ENCODE data around the gene ADAMTS14.

ADAMTS14 gene

DNA sequence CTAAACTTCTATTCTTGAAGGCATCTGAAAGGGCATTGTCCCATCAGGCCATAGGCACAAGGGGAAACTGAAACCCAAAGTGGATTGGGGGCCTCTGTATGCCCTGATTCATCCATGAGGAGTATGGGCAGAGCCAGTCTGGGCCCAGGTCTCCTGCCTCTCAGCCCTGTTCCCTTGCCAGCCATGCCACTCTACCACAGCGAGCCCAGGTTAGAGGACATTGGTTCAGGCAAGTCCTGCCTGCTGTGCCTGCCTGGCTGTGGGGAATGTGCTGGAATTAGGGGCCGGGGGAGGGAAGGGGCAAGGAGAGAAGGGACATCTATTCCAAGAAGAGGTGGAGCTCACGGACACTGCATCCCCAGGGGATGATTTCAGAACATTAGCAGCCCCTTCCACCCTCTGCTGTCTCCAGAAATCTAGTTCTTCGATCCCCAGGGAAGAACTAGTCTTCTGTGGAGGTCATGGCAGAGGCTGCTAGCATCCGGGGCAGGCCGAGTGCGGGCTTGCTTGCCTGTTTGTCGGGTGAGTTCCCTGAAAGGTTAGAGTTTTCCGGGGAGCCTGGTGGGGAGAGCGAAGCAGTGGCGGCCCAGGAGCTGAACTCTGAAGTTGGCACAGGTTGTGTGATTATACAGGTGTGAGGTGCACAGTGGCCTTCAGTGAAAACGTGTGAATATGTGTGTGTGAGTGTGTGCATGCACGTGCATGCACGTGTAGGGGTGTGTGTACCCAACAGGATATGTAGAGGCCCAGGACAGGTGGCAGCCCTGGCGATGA is 75.1 kb downstream of the ADAMTS14 start:
- Histone ChIP-seq H3K9me3 (ENCODE audit: control insufficient read depth, low read length) (no peaks in the 10 kb centered on the region), H3K36me3 (ENCODE audit: control insufficient read depth, insufficient read depth, low read length) (no peaks in the 10 kb centered on the region), H3K9ac (ENCODE audit: low read length) (no peak overlapping the region), H3K27me3 (ENCODE audit: control insufficient read depth, insufficient read depth, low read length) (no peaks in the 10 kb centered on the region), H3K4me3 (ENCODE audit: low read length) (no peak overlapping the region), H3K4me1 (ENCODE audit: control insufficient read depth, insufficient read depth, low read length) (peaks cover 15% of the 10 kb centered on the region)

DNA sequence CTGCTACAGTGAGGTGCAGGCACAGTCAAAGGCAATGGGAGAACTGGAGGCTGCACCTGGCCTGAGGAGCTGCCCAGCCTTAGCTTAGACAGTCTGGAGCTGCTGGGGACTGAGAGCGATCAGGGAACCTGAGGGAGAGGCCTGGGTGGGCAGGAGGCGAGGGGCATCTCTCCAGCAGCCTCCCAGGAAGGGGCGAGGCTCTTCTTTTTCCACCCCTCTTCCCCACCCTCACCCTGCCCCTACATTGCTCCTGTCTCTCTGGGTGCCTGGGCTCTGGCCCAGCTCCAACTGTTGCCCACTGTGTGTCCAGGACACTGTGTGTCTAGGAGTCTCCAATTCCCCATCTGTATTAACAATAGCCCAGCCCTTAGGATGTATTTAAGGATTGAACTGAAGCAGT is 76.0 kb downstream of the ADAMTS14 start:
- no peaks in the 10 kb centered on the region for H3K9me3 ChIP-seq (ENCODE audit: control insufficient read depth, low read length)
- H3K27me3 ChIP-seq (ENCODE audit: control insufficient read depth, insufficient read depth, low read length) = no peaks in the 10 kb centered on the region
- no peaks in the 10 kb centered on the region for H3K36me3 ChIP-seq (ENCODE audit: control insufficient read depth, insufficient read depth, low read length)
- H3K9ac ChIP-seq (ENCODE audit: low read length) = no peak overlapping the region
- H3K4me3 ChIP-seq (ENCODE audit: low read length) = no peak overlapping the region
- peaks cover 8% of the 10 kb centered on the region for H3K4me1 ChIP-seq (ENCODE audit: control insufficient read depth, insufficient read depth, low read length)

DNA sequence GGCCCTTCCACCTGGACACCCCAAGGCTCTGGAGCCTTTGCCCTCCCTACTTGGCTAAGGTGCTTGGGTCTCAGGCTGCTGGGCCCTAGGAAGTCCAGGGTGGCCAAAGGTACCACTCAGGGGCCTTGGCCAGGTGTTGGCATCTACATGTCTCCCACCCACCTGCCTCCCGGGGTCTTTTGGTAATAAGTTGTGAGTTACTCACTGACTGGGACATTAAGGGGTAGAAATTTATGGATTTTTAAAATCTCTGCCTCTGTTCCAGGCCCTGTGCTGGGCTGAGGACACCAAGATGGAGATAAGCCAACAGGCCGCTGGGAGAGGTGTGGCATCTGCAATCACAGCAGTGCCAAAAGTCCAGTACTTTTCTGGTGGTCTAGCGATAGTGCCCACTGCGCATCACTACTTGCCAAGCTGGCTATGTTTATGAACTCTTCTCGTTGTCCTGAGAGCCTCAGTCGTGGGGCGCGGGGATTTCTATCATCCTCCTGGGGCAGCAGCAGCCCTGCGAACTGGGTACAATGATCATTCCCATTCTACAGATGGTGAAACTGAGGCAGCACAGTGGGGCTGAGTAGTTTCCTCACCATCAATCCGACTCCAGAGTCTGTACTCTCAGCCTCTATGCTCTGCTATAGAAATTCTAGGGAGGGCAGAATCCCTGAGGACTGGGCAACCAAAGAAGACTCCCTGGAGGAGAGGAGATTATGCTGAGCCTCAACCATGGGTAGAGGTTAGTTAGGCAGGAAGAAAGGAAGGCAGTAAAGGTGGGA is 76.7 kb downstream of the ADAMTS14 start:
- no peaks in the 10 kb centered on the region for H3K9me3 ChIP-seq (ENCODE audit: control insufficient read depth, low read length)
- H3K27me3 ChIP-seq (ENCODE audit: control insufficient read depth, insufficient read depth, low read length) = no peaks in the 10 kb centered on the region
- H3K4me1 ChIP-seq (ENCODE audit: control insufficient read depth, insufficient read depth, low read length) = peaks cover 1% of the 10 kb centered on the region
- no peaks in the 10 kb centered on the region for H3K36me3 ChIP-seq (ENCODE audit: control insufficient read depth, insufficient read depth, low read length)
- H3K9ac ChIP-seq (ENCODE audit: low read length) = no peak overlapping the region
- no peak overlapping the region for H3K4me3 ChIP-seq (ENCODE audit: low read length)

GRCh38 chr10:70749756-70750155 is 77.5 kb downstream of the ADAMTS14 start:
- Histone ChIP-seq H3K9me3 (ENCODE audit: control insufficient read depth, low read length) (no peaks in the 10 kb centered on the region), H3K4me1 (ENCODE audit: control insufficient read depth, insufficient read depth, low read length) (no peaks in the 10 kb centered on the region), H3K27me3 (ENCODE audit: control insufficient read depth, insufficient read depth, low read length) (no peaks in the 10 kb centered on the region), H3K36me3 (ENCODE audit: control insufficient read depth, insufficient read depth, low read length) (no peaks in the 10 kb centered on the region), H3K4me3 (ENCODE audit: low read length) (no peak overlapping the region), H3K9ac (ENCODE audit: low read length) (no peak overlapping the region)

DNA sequence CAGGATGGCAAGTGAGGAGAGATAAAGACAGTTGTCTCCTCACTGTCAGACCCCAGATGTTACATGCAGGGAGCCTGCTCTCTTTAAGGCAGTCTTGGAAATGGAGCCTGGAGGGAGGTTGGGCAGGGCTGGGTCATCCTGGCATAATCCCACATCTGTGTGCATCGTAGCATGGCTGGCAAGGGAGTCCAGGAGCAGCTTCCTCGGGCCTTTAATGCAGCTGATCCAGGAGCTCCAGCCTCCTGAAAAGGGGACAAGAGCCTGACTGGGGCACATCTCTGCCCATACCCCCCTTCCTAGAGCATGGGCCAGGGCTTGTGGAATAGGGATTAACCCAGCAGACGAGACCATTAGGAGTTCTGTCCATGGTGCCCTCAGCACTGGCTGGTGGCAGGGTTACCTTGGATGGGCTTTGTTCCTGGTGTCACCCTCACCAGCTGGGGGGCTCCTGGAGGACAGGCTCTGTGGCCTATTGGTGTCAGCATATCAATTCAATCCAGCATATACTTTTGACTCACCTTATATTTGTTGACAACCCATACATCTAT is 77.9 kb downstream of the ADAMTS14 start:
- Histone ChIP-seq H3K4me3 (ENCODE audit: low read length) (no peak overlapping the region), H3K4me1 (ENCODE audit: control insufficient read depth, insufficient read depth, low read length) (no peaks in the 10 kb centered on the region), H3K27me3 (ENCODE audit: control insufficient read depth, insufficient read depth, low read length) (no peaks in the 10 kb centered on the region), H3K9me3 (ENCODE audit: control insufficient read depth, low read length) (no peaks in the 10 kb centered on the region), H3K36me3 (ENCODE audit: control insufficient read depth, insufficient read depth, low read length) (no peaks in the 10 kb centered on the region), H3K9ac (ENCODE audit: low read length) (no peak overlapping the region)

- H3K9me3 ChIP-seq (ENCODE audit: control insufficient read depth, low read length) = no peaks in the 10 kb centered on the region
- H3K36me3 ChIP-seq (ENCODE audit: control insufficient read depth, insufficient read depth, low read length) = no peaks in the 10 kb centered on the region
- no peaks in the 10 kb centered on the region for H3K27me3 ChIP-seq (ENCODE audit: control insufficient read depth, insufficient read depth, low read length)
- no peak overlapping the region for H3K9ac ChIP-seq (ENCODE audit: low read length)
- no peak overlapping the region for H3K4me3 ChIP-seq (ENCODE audit: low read length)
- no peaks in the 10 kb centered on the region for H3K4me1 ChIP-seq (ENCODE audit: control insufficient read depth, insufficient read depth, low read length)
These were observed 79.0 kb downstream of the ADAMTS14 start for GRCh38 chr10:70751356-70751755.

DNA sequence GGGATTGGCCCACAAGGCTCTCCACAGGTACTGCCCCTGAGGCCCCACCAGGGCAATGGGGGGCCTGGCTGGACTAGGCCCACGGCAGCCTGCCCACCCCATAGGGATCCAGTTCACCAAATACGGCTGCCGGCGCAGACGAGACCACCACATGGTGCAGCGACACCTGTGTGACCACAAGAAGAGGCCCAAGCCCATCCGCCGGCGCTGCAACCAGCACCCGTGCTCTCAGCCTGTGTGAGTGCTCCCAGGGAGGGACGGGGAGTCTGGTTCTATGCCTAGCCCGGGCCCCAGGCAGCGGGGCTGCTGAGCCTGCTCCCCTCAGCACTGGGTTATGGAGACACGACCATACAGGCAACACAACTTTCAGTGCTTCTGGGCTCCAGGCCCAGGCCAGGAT is 79.7 kb downstream of the ADAMTS14 start:
- Histone ChIP-seq H3K9ac (ENCODE audit: low read length) (no peak overlapping the region), H3K36me3 (ENCODE audit: control insufficient read depth, insufficient read depth, low read length) (no peaks in the 10 kb centered on the region), H3K4me1 (ENCODE audit: control insufficient read depth, insufficient read depth, low read length) (no peaks in the 10 kb centered on the region), H3K27me3 (ENCODE audit: control insufficient read depth, insufficient read depth, low read length) (no peaks in the 10 kb centered on the region), H3K4me3 (ENCODE audit: low read length) (no peak overlapping the region), H3K9me3 (ENCODE audit: control insufficient read depth, low read length) (no peaks in the 10 kb centered on the region)

GRCh38 chr10:70752571-70752970 is 80.3 kb downstream of the ADAMTS14 start:
- no peak overlapping the region for H3K4me3 ChIP-seq (ENCODE audit: low read length)
- no peaks in the 10 kb centered on the region for H3K27me3 ChIP-seq (ENCODE audit: control insufficient read depth, insufficient read depth, low read length)
- H3K36me3 ChIP-seq (ENCODE audit: control insufficient read depth, insufficient read depth, low read length) = no peaks in the 10 kb centered on the region
- no peaks in the 10 kb centered on the region for H3K4me1 ChIP-seq (ENCODE audit: control insufficient read depth, insufficient read depth, low read length)
- H3K9me3 ChIP-seq (ENCODE audit: control insufficient read depth, low read length) = no peaks in the 10 kb centered on the region
- H3K9ac ChIP-seq (ENCODE audit: low read length) = no peak overlapping the region

DNA sequence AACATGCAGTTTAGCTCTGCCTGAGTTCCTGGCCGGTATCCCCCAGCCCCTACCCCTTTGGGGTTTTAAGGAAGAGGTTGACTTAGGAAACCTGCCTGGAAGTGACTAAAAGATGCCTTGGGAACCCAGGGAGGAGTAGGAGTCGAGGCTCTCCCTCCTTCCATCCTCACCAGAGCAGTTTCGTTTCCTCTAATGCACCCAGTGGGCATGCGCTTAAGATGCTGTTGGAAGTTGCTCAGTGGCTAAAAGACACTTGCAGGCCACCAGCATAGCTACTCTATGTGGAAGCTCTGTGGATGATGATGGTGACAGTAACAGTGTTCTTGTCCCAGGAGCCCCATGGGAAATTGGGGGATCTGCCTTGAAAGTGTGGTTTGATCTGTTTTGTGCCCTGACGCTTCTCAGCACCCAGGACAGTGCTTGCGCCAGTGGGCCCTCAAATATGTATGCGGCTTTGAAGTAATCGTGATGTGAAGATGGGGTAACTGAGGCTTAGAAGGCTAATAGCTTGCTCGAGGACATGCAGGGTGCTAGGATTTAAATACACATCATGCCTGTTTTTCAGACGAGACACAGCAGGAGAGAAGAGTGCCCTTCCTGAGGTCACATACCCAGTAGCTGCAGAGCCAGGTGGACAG is 80.8 kb downstream of the ADAMTS14 start:
- no peak overlapping the region for H3K9ac ChIP-seq (ENCODE audit: low read length)
- no peak overlapping the region for H3K4me3 ChIP-seq (ENCODE audit: low read length)
- H3K27me3 ChIP-seq (ENCODE audit: control insufficient read depth, insufficient read depth, low read length) = no peaks in the 10 kb centered on the region
- no peaks in the 10 kb centered on the region for H3K4me1 ChIP-seq (ENCODE audit: control insufficient read depth, insufficient read depth, low read length)
- H3K36me3 ChIP-seq (ENCODE audit: control insufficient read depth, insufficient read depth, low read length) = no peaks in the 10 kb centered on the region
- no peaks in the 10 kb centered on the region for H3K9me3 ChIP-seq (ENCODE audit: control insufficient read depth, low read length)

DNA sequence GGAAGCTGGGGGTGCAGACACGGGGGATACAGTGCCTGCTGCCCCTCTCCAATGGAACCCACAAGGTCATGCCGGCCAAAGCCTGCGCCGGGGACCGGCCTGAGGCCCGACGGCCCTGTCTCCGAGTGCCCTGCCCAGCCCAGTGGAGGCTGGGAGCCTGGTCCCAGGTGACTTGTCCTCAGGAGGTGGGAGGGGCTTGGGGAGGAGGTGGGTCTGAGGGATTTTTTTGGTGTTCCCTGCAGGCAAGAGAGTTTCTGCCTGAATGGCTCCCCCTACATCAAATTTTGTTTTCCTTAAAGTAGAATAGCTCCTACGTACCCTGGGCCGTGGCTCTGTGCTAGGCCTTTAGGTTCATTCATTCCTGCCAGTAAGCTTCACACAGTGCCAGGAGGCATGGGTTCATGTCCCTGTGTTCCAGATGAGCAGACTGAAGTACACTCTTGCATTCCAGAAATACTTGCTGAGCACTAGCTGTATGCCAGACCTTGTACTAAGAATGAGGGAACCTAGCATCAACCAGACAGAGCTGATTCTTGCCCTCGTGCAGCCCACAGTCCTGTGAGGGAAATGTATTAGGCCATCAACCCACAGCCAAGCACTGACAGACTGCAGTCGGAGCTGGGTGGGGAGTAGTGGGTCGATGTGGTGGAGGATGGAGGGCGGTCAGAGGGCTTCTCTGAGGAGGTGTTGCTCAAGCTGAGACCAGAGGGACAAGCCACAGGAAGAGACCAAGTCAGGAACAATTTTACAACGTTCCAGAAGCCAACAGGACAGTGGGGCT is 81.7 kb downstream of the ADAMTS14 start:
- Histone ChIP-seq H3K4me1 (ENCODE audit: control insufficient read depth, insufficient read depth, low read length) (peaks cover 4% of the 10 kb centered on the region), H3K9me3 (ENCODE audit: control insufficient read depth, low read length) (no peaks in the 10 kb centered on the region), H3K36me3 (ENCODE audit: control insufficient read depth, insufficient read depth, low read length) (no peaks in the 10 kb centered on the region), H3K4me3 (ENCODE audit: low read length) (no peak overlapping the region), H3K9ac (ENCODE audit: low read length) (no peak overlapping the region), H3K27me3 (ENCODE audit: control insufficient read depth, insufficient read depth, low read length) (no peaks in the 10 kb centered on the region)

DNA sequence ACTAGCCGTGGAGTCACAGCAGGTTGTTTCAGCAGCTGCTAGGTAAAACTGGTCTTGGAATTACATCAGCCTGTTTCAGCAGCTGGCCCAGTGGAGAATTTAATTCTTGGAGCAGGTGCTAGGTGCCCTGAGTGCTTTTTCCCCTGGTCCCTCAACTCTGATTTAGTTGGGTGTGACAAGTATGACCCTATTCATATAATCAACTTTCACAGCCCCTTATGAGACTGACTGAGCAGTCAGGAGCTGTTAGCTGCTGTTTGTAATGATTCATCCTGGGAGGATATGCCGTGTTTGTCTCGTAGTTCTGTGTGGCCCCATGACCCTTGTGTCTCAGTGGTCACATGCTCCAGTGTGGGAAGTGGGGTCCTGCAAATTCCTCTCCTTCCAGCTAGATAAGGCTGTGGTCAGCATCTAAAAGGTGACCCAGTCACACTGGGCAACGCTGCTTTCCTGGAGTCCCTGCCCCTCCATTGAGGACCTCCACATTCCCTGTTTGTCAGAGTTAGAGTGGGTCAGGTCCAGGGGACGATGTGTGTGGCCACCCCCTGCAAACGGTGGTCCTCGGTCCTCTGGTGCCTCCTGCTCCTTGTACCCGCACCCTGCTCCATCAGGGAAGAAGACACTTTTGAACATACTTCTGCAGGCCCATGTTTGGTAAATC is 84.5 kb downstream of the ADAMTS14 start:
- Histone ChIP-seq H3K4me3 (ENCODE audit: low read length) (no peak overlapping the region), H3K4me1 (ENCODE audit: control insufficient read depth, insufficient read depth, low read length) (peaks cover 4% of the 10 kb centered on the region), H3K27me3 (ENCODE audit: control insufficient read depth, insufficient read depth, low read length) (peaks cover 5% of the 10 kb centered on the region), H3K9me3 (ENCODE audit: control insufficient read depth, low read length) (no peaks in the 10 kb centered on the region), H3K36me3 (ENCODE audit: control insufficient read depth, insufficient read depth, low read length) (no peaks in the 10 kb centered on the region), H3K9ac (ENCODE audit: low read length) (no peak overlapping the region)
